ENCODE measurements around the gene GNA12.

The GNA12 gene

DNA sequence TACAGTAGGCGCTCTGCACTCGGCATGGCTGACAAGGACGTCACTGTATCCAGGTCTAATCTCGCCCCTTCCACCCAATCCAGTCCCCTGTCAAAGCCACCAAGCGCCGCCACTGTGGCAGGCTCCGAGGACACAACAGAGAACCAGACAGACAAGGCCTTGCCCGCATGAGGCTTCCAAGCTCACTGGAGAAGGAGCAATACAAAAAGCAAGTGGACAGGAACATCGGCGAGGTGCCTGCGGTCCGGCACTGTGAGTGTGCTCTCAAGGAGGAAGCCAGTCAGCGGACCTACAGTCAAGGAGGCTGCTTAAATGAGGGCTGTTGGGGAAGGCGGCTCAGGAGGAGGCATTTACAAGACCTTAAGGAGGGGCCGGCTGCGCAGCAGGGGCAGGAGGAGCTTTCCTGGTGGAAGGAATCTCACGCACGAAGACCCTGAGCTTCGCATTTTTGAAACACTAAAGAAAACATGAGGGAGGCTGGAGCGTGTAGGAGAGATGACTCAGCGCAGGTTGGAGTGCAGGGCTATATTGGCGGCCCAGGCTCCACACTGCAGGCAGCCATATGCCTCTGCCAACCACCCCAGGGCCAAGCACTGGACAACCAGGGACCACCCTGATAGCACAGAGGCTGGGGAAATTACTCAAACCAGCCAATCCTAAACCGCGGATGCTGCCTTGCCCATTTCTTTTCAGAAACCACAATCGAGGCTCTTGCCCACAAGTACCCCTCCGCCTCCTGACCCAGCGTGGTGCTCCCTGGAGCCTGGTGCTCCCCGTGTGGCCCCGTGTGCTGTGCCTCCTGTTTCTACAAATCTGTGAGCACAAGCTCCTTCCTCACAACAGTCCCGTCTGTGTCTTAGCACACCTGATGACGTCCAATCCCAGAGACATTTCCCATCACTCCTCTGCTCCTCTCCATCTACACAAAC lies 28.9 kb downstream of the GNA12 start:
- no peak for DNase-seq

DNA sequence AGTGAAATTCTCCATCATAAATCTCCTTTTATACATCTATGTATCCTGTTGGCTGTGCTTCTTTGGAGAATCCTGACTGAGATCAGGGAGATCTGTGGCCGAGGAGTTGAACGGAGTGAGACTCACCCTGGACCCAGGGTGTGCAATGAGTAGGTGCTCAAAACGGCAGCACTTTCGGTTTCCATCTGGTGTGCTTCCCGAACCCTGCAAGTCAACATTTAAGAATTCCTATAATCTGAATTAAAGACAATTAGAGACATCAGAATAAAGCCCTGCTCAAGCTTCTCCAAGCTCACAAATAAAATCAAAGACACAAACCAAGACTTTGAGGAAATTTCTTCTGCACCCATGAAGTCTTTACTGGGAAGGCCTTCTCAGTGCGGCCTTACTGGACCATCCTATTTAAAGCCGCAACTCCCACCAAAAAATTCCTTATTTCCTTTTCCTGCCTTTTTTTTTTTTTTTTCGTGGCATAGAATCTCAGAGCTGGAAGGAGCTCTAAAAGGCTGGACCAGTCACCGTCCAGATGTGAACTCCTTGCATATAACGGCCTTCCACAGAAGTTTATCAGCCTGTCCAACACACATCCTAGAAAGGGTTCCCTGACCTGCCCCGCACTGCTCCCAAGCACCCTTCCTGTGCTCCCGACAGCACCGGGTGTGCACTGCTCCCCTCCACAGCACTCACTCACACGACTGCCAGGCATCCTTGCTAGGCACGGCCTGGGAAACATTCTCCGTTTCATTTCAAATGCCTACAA lies 29.7 kb downstream of the GNA12 start:
- no peak for DNase-seq

DNA sequence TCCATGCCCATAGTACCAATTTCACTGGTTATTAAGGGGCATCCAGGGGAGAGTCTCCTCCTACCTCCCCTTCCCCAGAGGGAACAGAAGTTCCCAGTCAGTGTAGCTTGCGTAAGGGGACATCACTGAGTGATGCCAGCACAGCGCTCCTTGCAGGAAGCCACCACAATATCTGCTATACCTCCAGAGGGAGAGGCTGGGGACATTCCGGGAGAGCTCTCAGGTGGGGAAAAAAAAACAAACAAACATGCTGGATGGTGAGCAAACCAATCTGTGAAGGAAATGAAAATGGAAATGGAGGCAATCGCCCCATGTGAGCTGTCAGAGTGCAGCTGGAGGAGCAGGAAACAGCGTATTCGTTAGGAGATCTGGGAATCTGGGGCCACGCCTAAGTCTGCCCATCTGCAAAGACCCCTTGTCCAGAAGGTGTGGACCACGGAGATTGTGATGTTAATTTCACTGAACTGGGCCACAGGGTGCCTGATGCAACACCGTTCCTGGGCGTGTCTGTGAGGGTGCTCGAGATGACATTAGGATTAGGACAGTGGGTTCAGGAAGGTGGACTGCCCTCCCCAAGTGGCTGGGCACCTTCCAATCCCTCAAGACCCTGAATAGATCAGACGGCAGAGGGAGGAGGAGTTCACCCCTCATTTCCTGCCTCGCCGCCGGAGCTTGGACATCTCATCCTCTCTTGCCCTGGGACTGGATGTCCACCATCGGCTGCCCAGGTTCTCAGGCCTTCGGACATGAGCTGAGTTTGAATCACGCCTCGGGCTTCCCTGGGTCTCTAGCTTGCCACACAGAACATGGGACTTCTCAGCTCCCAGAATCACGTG lies 30.5 kb downstream of the GNA12 start:
- DNase-seq: no peak

DNA sequence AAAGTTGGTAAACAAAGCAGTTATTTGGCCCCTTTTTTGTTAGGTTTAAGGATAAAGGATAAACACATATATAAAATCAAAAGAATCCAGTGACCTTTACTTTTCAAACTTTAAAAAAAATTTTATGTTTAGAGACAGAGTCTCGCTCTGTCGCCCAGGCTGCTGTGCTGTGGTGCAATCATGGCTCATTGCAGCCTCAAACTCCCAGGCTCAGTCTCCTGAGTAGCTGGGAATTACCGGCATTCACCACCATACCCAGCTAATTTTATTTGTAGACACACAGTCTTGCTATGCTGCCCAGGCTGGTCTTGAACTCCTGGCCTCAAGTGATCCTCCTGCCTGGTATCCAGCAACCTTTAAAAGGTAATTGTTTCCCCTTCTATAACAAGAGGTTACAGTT lies 31.3 kb downstream of the GNA12 start:
- DNase-seq: no peak

DNA sequence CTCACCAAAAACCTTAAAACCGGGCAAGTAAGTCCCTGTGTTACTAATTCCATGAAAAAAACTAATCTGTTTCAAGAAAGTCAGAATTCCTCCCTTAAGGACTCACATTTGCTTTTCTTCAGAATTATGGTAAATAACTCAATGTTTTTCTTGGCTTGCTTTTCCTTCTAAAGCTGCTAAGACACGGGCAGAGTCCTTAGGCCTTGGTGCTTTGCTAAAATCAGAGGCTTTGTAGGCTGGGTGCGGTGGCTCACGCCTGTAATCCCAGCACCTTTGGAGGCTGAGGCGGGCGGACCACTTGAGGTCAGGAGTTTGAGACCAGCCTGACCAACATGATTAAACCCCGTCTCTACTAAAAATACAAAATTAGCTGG lies 32.0 kb downstream of the GNA12 start:
- no peak for DNase-seq

DNA sequence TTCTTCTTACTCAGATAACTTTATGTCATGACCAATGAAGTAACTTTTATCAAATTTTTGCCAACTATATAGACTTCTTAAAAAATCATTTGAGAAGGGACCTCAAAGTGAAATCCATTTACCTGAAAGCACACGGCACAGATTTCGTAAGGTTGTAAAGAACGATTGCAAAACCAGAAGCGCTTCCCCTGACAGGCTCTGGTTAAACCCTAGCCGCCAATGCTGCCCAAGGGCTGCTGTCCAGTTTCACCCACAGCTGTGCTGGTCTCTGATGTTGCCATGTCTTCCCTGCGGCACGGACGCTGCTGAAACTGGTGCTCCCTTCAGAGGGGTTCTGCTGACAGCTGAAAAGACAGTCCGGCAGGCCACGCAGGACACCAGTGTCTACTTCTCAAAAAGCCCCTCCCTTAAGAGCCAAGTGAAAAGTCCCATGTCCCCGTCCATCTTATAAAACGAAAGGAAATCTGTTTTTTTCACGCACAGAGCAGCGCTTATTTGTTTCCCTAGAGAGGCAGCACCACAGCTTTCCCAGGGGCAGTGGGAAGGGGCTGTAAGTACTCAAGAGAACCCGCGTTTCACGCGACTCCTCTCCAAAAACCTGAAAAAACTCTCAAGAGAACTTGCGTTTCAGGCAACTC lies 32.5 kb downstream of the GNA12 start:
- DNase-seq: no peak

DNA sequence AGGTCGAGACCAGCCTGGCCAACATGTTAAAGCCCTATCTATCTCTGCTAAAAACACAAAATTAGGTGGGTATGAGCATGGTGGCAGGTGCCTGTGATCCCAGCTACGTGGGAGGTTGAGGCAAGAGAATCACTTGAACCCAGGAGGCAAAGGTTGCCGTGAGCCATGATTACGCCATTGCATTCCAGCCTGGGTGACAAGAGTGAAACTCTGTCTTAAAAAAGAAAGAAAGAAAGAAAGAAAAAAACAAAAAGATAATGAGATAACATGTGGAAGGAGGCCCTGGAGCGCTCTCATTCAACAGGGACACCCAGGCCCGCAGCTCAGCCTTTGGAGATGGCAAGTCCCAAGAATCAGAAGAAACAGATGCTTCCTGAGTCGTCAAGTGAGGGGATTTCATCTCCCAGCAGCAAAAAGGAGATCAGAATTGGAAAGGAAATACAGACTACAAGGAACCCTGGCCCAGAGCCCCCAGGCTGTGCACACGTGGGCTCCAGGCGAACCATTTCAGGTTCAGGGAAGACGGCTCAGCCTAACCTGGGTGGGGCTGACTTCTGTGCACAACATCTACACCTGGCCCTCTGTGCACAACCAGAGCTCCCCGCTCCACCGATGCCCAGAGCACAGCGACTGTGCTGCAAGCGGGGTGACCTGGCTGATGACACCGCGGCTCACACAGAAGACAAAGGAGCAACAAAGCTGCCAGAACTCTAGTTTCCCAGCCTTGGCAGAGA lies 33.3 kb downstream of the GNA12 start:
- no peak for DNase-seq

DNA sequence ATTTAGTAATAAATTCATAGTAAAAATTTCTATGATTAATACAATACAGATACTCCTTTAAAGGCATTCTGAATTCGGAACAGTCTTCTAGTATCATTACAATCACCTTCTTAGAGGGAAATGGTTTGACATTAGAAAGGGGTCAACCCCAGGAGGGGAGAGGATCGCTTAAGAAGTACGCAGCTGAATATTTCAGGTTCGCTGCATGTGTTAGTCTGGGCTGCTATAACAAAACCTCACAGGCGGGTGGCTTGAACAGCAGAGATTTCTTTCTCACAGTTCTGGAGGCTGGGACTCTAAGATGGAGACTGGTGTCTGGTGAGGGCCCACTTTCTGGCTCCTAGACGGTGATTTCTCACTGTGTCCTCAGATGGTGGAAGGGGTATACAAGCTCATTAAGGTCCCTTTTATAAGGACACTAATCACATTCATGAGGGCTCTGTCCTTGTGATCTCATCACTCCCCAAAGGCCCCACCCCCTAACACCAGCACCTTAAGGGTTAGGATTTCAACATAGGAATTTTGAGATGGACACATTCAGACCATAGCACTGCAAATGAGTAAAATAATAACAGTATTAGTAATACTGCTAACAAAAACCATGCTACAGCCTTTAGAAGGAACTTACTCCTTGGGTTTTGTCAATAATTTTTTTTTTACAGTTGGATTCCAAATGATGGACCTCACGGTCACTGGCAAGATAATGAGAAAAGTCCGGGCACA lies 34.0 kb downstream of the GNA12 start:
- DNase-seq: no peak

DNA sequence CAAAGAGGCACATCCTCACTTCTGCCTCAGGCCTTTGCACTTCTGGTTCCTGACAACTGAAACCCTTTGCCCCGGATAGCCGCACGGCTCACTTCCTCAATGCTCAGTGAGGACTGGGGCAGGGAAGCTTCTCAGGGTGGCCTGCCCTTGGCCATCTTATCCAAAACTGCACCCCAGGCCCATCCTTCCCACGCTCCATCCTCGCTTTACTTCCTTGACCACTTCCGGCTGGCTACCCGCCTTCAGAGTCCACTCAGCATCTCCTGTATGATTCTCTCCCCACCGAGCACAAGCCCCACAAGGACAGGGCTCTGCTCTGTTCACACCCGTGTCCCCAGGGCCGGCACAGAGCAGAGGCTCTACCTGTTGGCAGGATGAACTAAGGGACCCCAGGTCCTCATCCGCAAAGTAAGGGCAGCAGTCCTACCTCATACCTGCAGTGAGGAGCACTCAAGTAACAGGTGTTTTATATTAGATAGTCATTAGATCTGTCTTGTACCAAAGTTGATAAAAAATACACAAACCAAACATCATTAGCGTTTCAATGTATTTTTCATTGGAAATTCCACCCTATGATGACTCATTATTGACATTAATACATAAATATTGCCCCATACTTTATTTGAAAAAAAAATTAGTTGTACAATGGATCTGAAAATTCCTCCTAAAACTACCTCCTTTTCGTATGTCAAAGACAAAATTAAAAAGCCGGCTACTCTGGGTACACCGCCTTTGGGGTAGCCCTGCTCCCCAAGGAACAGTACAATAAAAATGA lies 35.0 kb downstream of the GNA12 start:
- peak; percentile 5 to 22 for DNase-seq

DNA sequence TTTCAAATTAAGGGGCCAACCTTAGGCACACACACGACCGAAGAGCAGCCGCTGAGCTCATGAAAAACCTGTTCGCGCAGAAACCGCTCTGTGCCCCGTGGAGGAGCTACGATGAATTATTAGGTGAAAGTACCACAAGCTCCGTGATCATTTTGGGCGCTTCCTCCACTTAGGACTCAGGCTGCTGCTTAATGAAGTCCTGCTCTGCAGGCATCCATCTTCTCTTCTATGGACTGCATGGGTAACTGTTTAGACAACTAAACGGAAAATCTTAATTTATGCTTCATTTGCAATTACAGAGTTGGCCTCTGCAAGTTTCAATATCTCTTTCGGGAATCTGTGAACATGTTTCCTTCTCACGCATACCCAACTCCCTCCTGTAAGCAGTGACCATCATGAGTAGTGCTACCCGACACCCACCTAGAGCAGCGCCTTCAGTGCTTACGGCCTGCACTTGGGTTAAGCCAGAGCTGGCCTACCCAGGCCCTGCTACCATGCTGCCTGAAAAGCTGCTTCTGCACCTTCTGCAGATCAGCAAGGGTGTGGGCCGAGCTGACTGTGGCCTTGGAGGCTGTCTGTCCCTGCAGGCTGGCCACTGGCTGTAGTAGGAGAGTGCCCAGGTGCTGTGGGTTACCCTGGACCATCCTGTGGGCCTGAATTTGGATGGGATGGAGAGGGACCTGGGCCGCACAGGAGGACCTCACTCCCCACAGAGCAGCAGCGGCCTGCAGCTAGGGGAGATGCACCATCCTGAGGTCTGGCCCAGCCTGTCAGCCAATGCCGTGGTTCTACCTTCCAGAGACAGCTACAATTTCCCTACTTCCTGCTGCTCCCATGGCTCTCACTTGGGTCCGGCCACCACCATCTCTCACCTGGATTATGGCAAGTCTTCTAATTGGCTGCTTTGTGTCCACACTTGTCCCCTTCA lies 36.0 kb downstream of the GNA12 start:
- no peak for DNase-seq

DNA sequence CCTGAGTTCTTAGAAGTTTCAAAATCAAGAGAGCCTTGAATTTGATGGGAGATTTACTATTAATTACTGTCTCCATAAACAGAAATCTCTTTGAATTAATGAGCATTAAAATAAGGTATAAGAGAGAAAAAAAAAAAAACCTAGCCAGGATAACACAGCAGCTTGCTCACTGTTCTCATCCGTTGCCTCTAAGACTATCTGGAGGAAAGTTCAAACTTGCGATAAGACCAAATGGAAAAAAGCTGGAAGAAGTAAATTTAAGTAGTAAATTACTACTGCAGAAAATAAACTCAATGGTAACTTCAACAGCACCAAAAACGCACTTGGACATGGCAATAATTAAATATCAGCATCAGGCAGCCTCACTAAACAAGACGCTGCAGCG lies 36.7 kb downstream of the GNA12 start:
- no peak for DNase-seq

DNA sequence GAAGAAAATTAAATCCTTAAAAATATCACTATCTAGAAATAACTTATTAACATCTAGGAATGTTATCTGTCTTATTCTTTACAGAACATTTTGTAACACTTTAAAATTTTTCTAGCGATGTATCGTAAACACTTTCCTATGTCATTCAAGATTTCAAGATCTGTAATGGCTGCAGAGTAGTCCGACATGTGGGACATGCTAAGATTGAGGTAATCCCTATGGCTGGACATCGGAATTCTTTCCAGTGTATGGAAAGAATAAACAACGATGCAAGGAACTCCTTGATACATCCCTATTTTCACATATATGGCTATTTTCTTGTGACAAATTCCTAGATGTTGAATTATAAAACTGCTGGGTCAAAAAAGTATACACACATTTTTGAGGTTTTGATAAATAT lies 37.5 kb downstream of the GNA12 start:
- no peak for DNase-seq

DNA sequence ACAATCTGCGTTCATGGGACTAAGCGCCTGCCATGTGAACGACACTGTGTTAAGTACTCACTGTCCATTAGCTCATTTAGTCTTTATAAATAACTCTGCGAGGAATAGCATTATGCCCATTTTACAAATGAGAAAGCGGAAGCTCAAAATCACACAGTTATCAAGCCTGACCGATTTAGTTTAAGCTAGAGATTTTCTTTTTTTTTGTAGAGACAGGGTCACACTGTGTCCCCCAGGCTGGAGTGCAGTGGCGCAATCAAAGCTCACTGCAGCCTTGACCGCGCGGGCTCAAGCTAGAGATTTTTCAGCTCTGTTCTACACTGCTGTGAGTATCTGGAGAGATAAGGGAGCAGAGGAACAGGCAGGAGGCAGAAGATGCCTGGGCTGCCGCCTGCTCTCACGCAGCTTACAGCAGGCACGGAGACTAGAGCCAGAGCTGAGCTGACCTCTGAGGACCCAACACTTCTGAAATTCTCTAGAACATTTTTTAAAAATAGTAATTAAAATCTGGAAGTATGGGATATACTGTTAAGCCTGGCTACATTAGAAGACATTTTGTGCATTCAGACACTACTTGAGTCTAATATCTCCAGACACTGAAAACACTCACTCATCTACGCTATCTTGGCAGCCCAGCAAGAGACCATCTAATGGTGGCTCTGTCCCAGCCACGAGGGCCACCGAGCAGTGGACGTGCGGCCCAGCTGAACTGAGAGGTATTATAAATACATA lies 38.7 kb downstream of the GNA12 start:
- DNase-seq: no peak

DNA sequence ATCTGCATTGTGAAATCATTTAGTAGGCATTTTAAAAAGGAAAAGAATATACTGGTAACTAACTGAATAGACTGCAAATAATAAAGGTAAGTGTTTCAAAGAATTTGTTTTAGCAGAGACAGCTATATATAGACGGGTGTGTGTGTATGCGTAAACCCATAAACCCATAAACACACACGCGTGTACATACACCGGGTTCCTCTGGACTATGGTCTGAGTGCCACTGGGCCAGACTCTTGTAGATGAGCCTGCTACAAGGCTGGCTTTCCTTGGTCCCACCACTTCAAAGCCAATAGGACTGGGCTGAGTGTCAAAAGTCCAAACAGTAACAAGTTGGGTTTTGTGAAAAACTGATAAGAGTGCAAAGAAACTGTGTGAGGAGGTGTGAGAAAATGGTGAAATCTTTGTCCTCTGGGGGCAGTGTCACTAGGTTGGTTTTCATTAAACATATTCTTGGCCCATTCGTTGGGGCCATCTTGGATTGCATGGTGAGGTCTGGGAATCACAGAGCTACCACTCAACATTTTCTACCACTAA lies 39.8 kb downstream of the GNA12 start:
- DNase-seq: no peak

DNA sequence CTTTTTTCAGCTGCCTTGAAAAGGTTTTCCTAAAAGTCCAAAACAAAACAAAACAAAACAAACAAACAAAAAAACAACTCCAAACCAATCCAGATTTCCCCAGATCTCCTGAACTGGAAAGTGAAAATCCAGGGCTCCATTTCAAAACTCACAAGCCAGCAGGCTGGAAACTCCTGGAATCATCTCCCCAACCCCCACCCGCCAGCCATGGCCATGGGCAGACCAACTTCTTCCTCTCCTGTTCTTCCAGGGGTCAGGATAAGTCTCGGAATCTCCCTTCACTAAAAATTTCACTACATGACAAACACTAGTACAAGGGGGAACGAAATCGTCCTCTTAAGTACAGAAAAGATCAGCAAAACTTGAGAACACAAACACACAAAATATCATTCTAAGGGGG lies 40.4 kb downstream of the GNA12 start:
- no peak for DNase-seq

DNA sequence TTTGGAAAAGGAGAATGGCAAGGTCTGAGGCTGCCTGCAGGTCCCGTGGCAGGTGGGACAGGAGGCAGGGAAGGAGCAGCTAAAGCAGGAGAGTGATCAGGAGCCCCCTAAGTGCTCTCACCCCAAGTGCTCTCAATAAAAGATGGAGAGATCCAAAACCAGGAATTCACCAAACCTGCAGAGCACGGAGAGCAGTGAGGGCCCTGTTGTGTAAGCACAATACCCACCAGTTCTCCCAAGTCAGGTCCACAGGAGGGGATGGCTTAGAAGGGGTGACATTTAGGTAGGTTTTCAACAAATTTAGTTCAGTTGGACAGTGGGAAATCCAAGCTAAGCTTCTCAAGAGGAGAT lies 40.8 kb downstream of the GNA12 start:
- no peak for DNase-seq

DNA sequence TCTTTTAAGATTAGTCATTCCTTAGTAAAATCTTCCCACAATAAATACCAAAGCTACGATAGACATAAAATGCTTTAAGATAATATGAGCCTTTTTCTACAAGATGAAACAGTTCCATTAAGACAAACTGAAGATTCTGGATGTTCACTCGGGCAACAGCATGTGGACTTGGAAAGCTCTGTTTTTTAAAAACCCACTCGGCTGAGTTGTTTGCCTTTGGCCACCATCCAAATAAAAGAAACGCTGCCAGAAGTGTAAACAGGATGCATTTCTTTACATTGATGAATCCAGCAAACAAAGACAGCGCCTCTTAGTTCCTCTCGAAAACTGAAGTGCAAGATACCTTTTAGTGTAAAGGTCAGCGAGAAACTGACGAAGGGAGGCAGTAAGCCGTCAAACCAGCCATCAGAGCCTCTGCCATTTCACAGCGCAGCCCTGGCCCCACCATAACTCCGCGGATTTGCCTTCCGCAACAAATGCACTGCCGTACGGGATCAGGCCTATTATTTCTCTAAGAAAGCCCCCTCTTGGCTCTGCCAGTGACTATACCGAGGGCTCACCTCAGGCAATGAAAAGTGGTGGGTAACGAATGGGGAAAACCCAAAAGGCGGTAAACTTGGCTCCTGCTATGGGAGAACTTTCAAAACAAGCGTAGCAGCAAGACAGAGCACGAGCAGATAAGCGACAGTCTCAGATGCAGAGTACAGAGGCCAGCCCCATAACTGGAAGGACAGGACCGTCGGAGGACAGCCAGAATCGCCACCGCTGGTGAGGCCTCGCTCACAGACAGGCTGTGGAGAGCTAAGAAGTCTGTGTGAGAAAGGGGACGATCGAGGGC lies 41.4 kb downstream of the GNA12 start:
- no peak for DNase-seq

DNA sequence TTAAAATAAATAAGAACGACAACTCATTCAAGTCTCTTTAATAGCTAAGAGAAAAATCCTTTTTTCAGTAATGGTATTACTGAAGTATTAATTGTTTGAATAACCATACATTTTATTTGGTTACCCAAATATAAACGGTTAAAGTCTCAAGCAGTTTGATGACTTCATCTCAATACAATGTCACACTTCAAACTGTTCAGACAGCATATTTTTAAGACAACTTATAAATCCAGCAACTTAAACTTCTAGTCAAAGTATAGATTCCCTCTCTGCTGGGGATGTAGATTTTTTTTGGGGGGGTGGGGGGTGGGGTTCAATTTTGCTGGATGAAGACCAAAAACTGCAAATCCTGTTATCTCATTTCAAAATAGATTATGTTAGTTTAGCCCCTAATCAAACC lies 42.0 kb downstream of the GNA12 start:
- no peak for DNase-seq
